ENCODE data around the gene SNTN.

SNTN gene

GRCh38 chr3:63662011-63662410 is 9.5 kb downstream of the SNTN start:
- POLR2A ChIA-PET: no interaction called here
- no peak for TF ChIP-seq NFRKB (IDR thresholded peaks at IDR 0.05)
- no peak for TF ChIP-seq HDGF (IDR thresholded peaks at IDR 0.05; ENCODE audit: borderline replicate concordance)
- TF ChIP-seq BHLHE40 (IDR thresholded peaks at IDR 0.05; ENCODE audit: borderline replicate concordance): no peak
- no peak for TF ChIP-seq SP1 (IDR thresholded peaks at IDR 0.05)
- TF ChIP-seq ELF4 (IDR thresholded peaks at IDR 0.05): no peak
- TF ChIP-seq ARNT (IDR thresholded peaks at IDR 0.05): no peak
- no peak for TF ChIP-seq FOXK2 (IDR thresholded peaks at IDR 0.05)
- no peak for TF ChIP-seq ZNF384 (IDR thresholded peaks at IDR 0.05)
- no peak for TF ChIP-seq LEF1 (IDR thresholded peaks at IDR 0.05; ENCODE audit: borderline replicate concordance)
- TF ChIP-seq PKNOX1 (IDR thresholded peaks at IDR 0.05): no peak
- TF ChIP-seq L3MBTL2 (conservative IDR thresholded peaks at IDR 0.05): no peak
- no peak for TF ChIP-seq SUZ12 (IDR thresholded peaks at IDR 0.05)
- DNase-seq (ENCODE audit: extremely low spot score): no peak
- CTCF ChIA-PET: interaction anchor here (0.6 to 1.2 kb wide), 4 partner anchors 130 to 310 kb away, joined by 3 to 4 read pairs (median 4); no protein-coding TSS in a partner anchor

- ChIA-PET POLR2A (no interaction called here), CTCF (interaction anchor here (0.6 kb wide), 1 partner anchor 277 kb away, joined by 3 read pairs; no protein-coding TSS in a partner anchor)
- DNase-seq (ENCODE audit: extremely low spot score): no peak
- TF ChIP-seq CTBP1 (IDR thresholded peaks at IDR 0.05; ENCODE audit: borderline replicate concordance) (no peak), SUZ12 (IDR thresholded peaks at IDR 0.05) (no peak), NFRKB (IDR thresholded peaks at IDR 0.05) (no peak)
Observed at GRCh38 chr3:63662500-63662899, 10.0 kb downstream of the SNTN start.

- CTCF ChIA-PET: no interaction called here
- no peak for DNase-seq (ENCODE audit: extremely low spot score)
- POLR2A ChIA-PET: no interaction called here
- TF ChIP-seq ELF4 (IDR thresholded peaks at IDR 0.05) (no peak), NFRKB (IDR thresholded peaks at IDR 0.05) (no peak), ARNT (IDR thresholded peaks at IDR 0.05) (no peak), SP1 (IDR thresholded peaks at IDR 0.05) (no peak), FOXA1 (IDR thresholded peaks at IDR 0.05) (no peak), ZNF384 (IDR thresholded peaks at IDR 0.05) (no peak), BHLHE40 (IDR thresholded peaks at IDR 0.05; ENCODE audit: borderline replicate concordance) (no peak)
Observed at GRCh38 chr3:63670544-63670943, 18.1 kb downstream of the SNTN start.

GRCh38 chr3:63673111-63673510 is 20.6 kb downstream of the SNTN start:
- no peak for TF ChIP-seq BHLHE40 (IDR thresholded peaks at IDR 0.05; ENCODE audit: borderline replicate concordance)
- TF ChIP-seq L3MBTL2 (conservative IDR thresholded peaks at IDR 0.05): no peak
- no peak for TF ChIP-seq LEF1 (IDR thresholded peaks at IDR 0.05; ENCODE audit: borderline replicate concordance)
- no peak for TF ChIP-seq TARDBP (IDR thresholded peaks at IDR 0.05)
- TF ChIP-seq SP1 (IDR thresholded peaks at IDR 0.05): no peak
- no peak for TF ChIP-seq FOXM1 (IDR thresholded peaks at IDR 0.05; ENCODE audit: borderline replicate concordance)
- no peak for TF ChIP-seq ELF4 (IDR thresholded peaks at IDR 0.05)
- no peak for TF ChIP-seq HDGF (IDR thresholded peaks at IDR 0.05; ENCODE audit: borderline replicate concordance)
- no peak for TF ChIP-seq FOXA1 (IDR thresholded peaks at IDR 0.05)
- ChIA-PET POLR2A (no interaction called here), CTCF (interaction anchor here (0.5 kb wide), 1 partner anchor 13 kb away, joined by 3 read pairs; no protein-coding TSS in a partner anchor)
- DNase-seq (ENCODE audit: extremely low spot score): no peak

- POLR2A ChIA-PET: no interaction called here
Observed at GRCh38 chr3:63674586-63674985, 22.1 kb downstream of the SNTN start.

GRCh38 chr3:63679186-63679585 is 26.7 kb downstream of the SNTN start:
- ChIA-PET POLR2A (no interaction called here), CTCF (no interaction called here)
- TF ChIP-seq PKNOX1 (IDR thresholded peaks at IDR 0.05) (no peak), ZNF384 (IDR thresholded peaks at IDR 0.05) (no peak), BHLHE40 (IDR thresholded peaks at IDR 0.05; ENCODE audit: borderline replicate concordance) (no peak), ARNT (IDR thresholded peaks at IDR 0.05) (no peak), FOXM1 (IDR thresholded peaks at IDR 0.05; ENCODE audit: borderline replicate concordance) (no peak), L3MBTL2 (conservative IDR thresholded peaks at IDR 0.05) (no peak), CTBP1 (IDR thresholded peaks at IDR 0.05; ENCODE audit: borderline replicate concordance) (no peak), NFRKB (IDR thresholded peaks at IDR 0.05) (no peak), SUZ12 (IDR thresholded peaks at IDR 0.05) (no peak), ELF4 (IDR thresholded peaks at IDR 0.05) (no peak), SP1 (IDR thresholded peaks at IDR 0.05) (no peak), LEF1 (IDR thresholded peaks at IDR 0.05; ENCODE audit: borderline replicate concordance) (no peak), HDGF (IDR thresholded peaks at IDR 0.05; ENCODE audit: borderline replicate concordance) (no peak), TARDBP (IDR thresholded peaks at IDR 0.05) (no peak)
- no peak for DNase-seq (ENCODE audit: extremely low spot score)

More at GRCh38 chr3:63674586-63674985, 22.1 kb downstream of the SNTN start:
- DNase-seq (ENCODE audit: extremely low spot score): no peak
- no peak for TF ChIP-seq FOXM1 (IDR thresholded peaks at IDR 0.05; ENCODE audit: borderline replicate concordance)
- CTCF ChIA-PET: no interaction called here

- TF ChIP-seq CTBP1 (IDR thresholded peaks at IDR 0.05; ENCODE audit: borderline replicate concordance) (no peak), FOXK2 (IDR thresholded peaks at IDR 0.05) (no peak), LEF1 (IDR thresholded peaks at IDR 0.05; ENCODE audit: borderline replicate concordance) (no peak), ZNF384 (IDR thresholded peaks at IDR 0.05) (no peak), PKNOX1 (IDR thresholded peaks at IDR 0.05) (no peak), TARDBP (IDR thresholded peaks at IDR 0.05) (no peak), FOXA1 (IDR thresholded peaks at IDR 0.05) (no peak), SP1 (IDR thresholded peaks at IDR 0.05) (no peak), BHLHE40 (IDR thresholded peaks at IDR 0.05; ENCODE audit: borderline replicate concordance) (no peak), HDGF (IDR thresholded peaks at IDR 0.05; ENCODE audit: borderline replicate concordance) (no peak), FOXM1 (IDR thresholded peaks at IDR 0.05; ENCODE audit: borderline replicate concordance) (no peak), SUZ12 (IDR thresholded peaks at IDR 0.05) (no peak), ARNT (IDR thresholded peaks at IDR 0.05) (no peak), ELF4 (IDR thresholded peaks at IDR 0.05) (no peak), NFRKB (IDR thresholded peaks at IDR 0.05) (no peak), L3MBTL2 (conservative IDR thresholded peaks at IDR 0.05) (no peak)
- no peak for DNase-seq (ENCODE audit: extremely low spot score)
- POLR2A ChIA-PET: no interaction called here
- CTCF ChIA-PET: no interaction called here
Observed at GRCh38 chr3:63684081-63684480, 31.6 kb downstream of the SNTN start.
